ENCODE data around the gene RREB1. TPM values are rescaled to one million over a fixed set of nuclear protein-coding genes. Genes with fewer than 3 reads are reported as not detected.
A peak's percentile ranks its signal among the peaks of the same experiment; 100 is the strongest.

Gene RREB1
- total RNA-seq, 2 experiments from 2014 or later = 10.8 to 12.2 TPM

- CTCF ChIA-PET = interaction anchor here (0.7 kb wide), 1 partner anchor 126 kb away, joined by 3 read pairs; no protein-coding TSS in a partner anchor
- Mint-ChIP-seq H3K4me1 (ENCODE audit: low read depth) (peaks cover 12% of the 10 kb centered on the region), H3K36me3 (ENCODE audit: low read depth) (no peaks in the 10 kb centered on the region), H3K27ac (no peak overlapping the region), H3K4me3 (no peak overlapping the region), H3K9me3 (no peaks in the 10 kb centered on the region), H3K27me3 (ENCODE audit: low read depth) (peaks cover 9% of the 10 kb centered on the region)
- intact Hi-C loops (cut with micrococcal nuclease) = no loop called here
- DNase-seq = no peak
Observed at GRCh38 chr6:7075341-7076000, 32.3 kb upstream of the RREB1 start.

GRCh38 chr6:7077856-7078255 lies 29.9 kb upstream of the RREB1 start:
- Mint-ChIP-seq H3K27me3 (ENCODE audit: low read depth) (peaks cover 6% of the 10 kb centered on the region), H3K27ac (no peak overlapping the region), H3K36me3 (ENCODE audit: low read depth) (no peaks in the 10 kb centered on the region), H3K4me1 (ENCODE audit: low read depth) (peaks cover 12% of the 10 kb centered on the region), H3K4me3 (no peak overlapping the region), H3K9me3 (no peaks in the 10 kb centered on the region)
- no peak for DNase-seq
- CTCF ChIA-PET = interaction anchor here (1.1 kb wide), 1 partner anchor 10 kb away, joined by 3 read pairs; no protein-coding TSS in a partner anchor
- intact Hi-C loops (cut with micrococcal nuclease) = no loop called here

DNA sequence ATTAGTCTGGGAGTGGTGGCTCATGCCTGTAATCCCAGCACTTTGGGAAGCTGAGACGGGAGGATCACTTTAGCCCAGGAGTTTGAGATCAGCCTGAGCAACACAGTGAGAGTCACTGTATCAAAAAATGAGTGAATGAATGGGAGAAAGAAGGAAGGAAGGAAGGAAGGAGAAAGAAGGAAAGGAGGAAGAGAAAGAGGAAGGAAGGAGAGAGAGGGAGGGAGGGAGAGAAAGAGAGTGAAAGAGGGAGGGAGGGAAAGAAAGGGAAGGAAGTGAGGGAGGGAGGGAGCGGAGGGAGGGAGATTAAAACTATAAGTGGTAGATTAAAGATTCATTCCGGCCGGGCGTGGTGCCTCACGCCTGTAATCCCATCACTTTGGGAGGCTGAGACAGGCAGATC lies 28.9 kb upstream of the RREB1 start:
- Mint-ChIP-seq H3K9me3 (no peaks in the 10 kb centered on the region), H3K36me3 (ENCODE audit: low read depth) (no peaks in the 10 kb centered on the region), H3K4me1 (ENCODE audit: low read depth) (peaks cover 6% of the 10 kb centered on the region), H3K4me3 (no peak overlapping the region), H3K27me3 (ENCODE audit: low read depth) (peaks cover 6% of the 10 kb centered on the region), H3K27ac (no peak overlapping the region)
- intact Hi-C loops (cut with micrococcal nuclease) = no loop called here
- CTCF ChIA-PET = interaction anchor here (1.1 kb wide), 1 partner anchor 9 kb away, joined by 3 read pairs; no protein-coding TSS in a partner anchor
- no peak for DNase-seq

GRCh38 chr6:7080311-7080710 lies 27.4 kb upstream of the RREB1 start:
- intact Hi-C loops (cut with micrococcal nuclease) = no loop called here
- H3K27ac Mint-ChIP-seq = no peak overlapping the region
- CTCF ChIA-PET = interaction anchor here (0.7 kb wide), 1 partner anchor 37 kb away, joined by 3 read pairs; no protein-coding TSS in a partner anchor
- H3K4me1 Mint-ChIP-seq (ENCODE audit: low read depth) = peaks cover 2% of the 10 kb centered on the region
- H3K4me3 Mint-ChIP-seq = no peak overlapping the region
- DNase-seq = no peak
- peaks cover 2% of the 10 kb centered on the region for H3K9me3 Mint-ChIP-seq
- H3K27me3 Mint-ChIP-seq (ENCODE audit: low read depth) = peaks cover 6% of the 10 kb centered on the region
- no peaks in the 10 kb centered on the region for H3K36me3 Mint-ChIP-seq (ENCODE audit: low read depth)

DNA sequence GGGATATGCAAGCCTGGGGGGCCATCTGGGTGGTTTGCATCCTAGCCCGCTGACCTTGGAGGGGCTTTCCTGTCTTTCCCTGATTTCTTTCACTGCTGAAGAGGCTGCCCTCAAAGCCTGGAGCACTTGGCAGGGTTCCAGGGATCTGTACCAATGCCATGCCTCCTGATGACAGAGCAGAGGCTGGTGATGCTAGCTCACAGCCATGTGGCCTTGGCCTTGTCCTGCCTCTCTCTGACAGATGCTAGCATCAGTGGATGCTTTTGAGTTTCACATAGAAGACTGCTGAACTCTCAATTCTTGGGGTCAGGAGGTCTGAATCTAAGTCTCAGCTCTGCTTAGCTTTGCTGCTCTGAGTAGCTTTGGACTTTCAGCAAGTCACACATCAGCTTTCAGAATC lies 21.9 kb upstream of the RREB1 start:
- CTCF ChIA-PET = interaction anchor here (0.7 to 3.0 kb wide), 6 partner anchors 12 to 505 kb away, joined by 3 to 11 read pairs (median 4); no protein-coding TSS in a partner anchor
- intact Hi-C loops (cut with micrococcal nuclease) = loop anchor here (1.0 to 2.0 kb wide), 6 partner anchors 12 to 275 kb away; partner anchors contain the start of gene RREB1
- H3K27me3 Mint-ChIP-seq (ENCODE audit: low read depth) = no peaks in the 10 kb centered on the region
- DNase-seq = peak; percentile 19
- H3K36me3 Mint-ChIP-seq (ENCODE audit: low read depth) = no peaks in the 10 kb centered on the region
- peaks cover 2% of the 10 kb centered on the region for H3K9me3 Mint-ChIP-seq
- H3K27ac Mint-ChIP-seq = no peak overlapping the region
- H3K4me3 Mint-ChIP-seq = no peak overlapping the region
- H3K4me1 Mint-ChIP-seq (ENCODE audit: low read depth) = peaks cover 29% of the 10 kb centered on the region

- H3K9me3 Mint-ChIP-seq = peaks cover 2% of the 10 kb centered on the region
- intact Hi-C loops (cut with micrococcal nuclease) = loop anchor here (1.0 to 2.0 kb wide), 6 partner anchors 12 to 275 kb away; partner anchors contain the start of gene RREB1
- peaks cover 29% of the 10 kb centered on the region for H3K4me1 Mint-ChIP-seq (ENCODE audit: low read depth)
- peak overlapping the region; percentile 17 for H3K4me3 Mint-ChIP-seq
- no peaks in the 10 kb centered on the region for H3K27me3 Mint-ChIP-seq (ENCODE audit: low read depth)
- no peaks in the 10 kb centered on the region for H3K36me3 Mint-ChIP-seq (ENCODE audit: low read depth)
- CTCF ChIA-PET = interaction anchor here (0.6 to 3.0 kb wide), 10 partner anchors 13 to 506 kb away, joined by 3 to 11 read pairs (median 3); no protein-coding TSS in a partner anchor
- H3K27ac Mint-ChIP-seq = no peak overlapping the region
- DNase-seq = peak; percentile 65
Observed at GRCh38 chr6:7086488-7086887, 21.3 kb upstream of the RREB1 start.

GRCh38 chr6:7087066-7087465 lies 20.7 kb upstream of the RREB1 start:
- no peak for DNase-seq
- Mint-ChIP-seq H3K27me3 (ENCODE audit: low read depth) (no peaks in the 10 kb centered on the region), H3K27ac (no peak overlapping the region), H3K9me3 (peaks cover 2% of the 10 kb centered on the region), H3K4me1 (ENCODE audit: low read depth) (peaks cover 29% of the 10 kb centered on the region), H3K4me3 (peak overlapping the region; percentile 17), H3K36me3 (ENCODE audit: low read depth) (no peaks in the 10 kb centered on the region)
- intact Hi-C loops (cut with micrococcal nuclease) = loop anchor here (2.0 kb wide), 1 partner anchor 50 kb away; no protein-coding TSS in a partner anchor
- CTCF ChIA-PET = interaction anchor here (0.6 to 3.0 kb wide), 10 partner anchors 13 to 362 kb away, joined by 3 to 11 read pairs (median 3); no protein-coding TSS in a partner anchor

- Mint-ChIP-seq H3K4me3 (peak overlapping the region; percentile 17), H3K36me3 (ENCODE audit: low read depth) (no peaks in the 10 kb centered on the region), H3K27ac (no peak overlapping the region), H3K4me1 (ENCODE audit: low read depth) (peaks cover 29% of the 10 kb centered on the region), H3K27me3 (ENCODE audit: low read depth) (no peaks in the 10 kb centered on the region), H3K9me3 (peaks cover 3% of the 10 kb centered on the region)
- CTCF ChIA-PET = interaction anchor here (0.7 to 3.0 kb wide), 8 partner anchors 9 to 362 kb away, joined by 3 to 11 read pairs (median 3); no protein-coding TSS in a partner anchor
- DNase-seq = peak; percentile 66
- intact Hi-C loops (cut with micrococcal nuclease) = loop anchor here (2.0 kb wide), 1 partner anchor 49 kb away; no protein-coding TSS in a partner anchor
Observed at GRCh38 chr6:7087491-7087979, 20.2 kb upstream of the RREB1 start.

DNA sequence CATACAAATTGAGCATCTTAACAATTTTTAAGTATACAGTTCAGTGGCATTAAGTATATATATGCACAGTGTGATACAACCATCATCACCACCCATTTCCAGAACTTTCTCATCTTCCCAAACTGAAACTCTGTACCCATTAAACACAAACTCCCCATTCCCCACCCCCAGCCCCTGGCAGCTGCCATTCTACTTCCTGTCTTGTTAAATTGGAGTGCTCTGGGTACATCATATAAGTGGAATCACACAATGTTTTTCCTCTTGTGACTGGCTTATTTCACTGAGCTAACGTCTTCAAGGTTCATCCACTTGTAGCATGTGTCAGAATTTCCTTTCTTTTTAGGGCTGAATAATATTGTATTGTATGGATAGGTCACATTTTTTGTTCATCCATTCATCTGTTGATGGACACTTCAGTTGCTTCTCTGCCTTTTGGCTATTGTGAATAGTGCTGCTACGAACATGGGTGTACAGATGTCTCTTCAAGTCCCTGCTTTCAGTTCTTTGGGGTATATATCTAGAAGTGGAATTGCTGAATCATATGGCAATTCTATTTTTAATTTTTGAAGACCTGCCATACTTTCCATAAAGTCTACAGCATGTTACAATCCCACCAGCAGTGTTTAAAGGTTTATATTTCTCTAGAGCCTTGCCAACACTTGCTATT lies 19.6 kb upstream of the RREB1 start:
- DNase-seq = peak; percentile 21
- H3K4me3 Mint-ChIP-seq = no peak overlapping the region
- peaks cover 3% of the 10 kb centered on the region for H3K9me3 Mint-ChIP-seq
- intact Hi-C loops (cut with micrococcal nuclease) = no loop called here
- CTCF ChIA-PET = interaction anchor here (0.7 to 3.0 kb wide), 5 partner anchors 10 to 145 kb away, joined by 3 to 11 read pairs (median 3); no protein-coding TSS in a partner anchor
- H3K27me3 Mint-ChIP-seq (ENCODE audit: low read depth) = no peaks in the 10 kb centered on the region
- H3K4me1 Mint-ChIP-seq (ENCODE audit: low read depth) = peaks cover 29% of the 10 kb centered on the region
- H3K27ac Mint-ChIP-seq = no peak overlapping the region
- H3K36me3 Mint-ChIP-seq (ENCODE audit: low read depth) = no peaks in the 10 kb centered on the region

GRCh38 chr6:7098993-7099392 lies 8.8 kb upstream of the RREB1 start:
- Mint-ChIP-seq H3K4me3 (no peak overlapping the region), H3K27me3 (ENCODE audit: low read depth) (no peaks in the 10 kb centered on the region), H3K27ac (no peak overlapping the region), H3K4me1 (ENCODE audit: low read depth) (no peaks in the 10 kb centered on the region), H3K36me3 (ENCODE audit: low read depth) (no peaks in the 10 kb centered on the region), H3K9me3 (no peaks in the 10 kb centered on the region)
- CTCF ChIA-PET = no interaction called here
- no peak for DNase-seq
- intact Hi-C loops (cut with micrococcal nuclease) = no loop called here

- CTCF ChIA-PET = interaction anchor here (0.6 kb wide), 1 partner anchor 109 kb away, joined by 3 read pairs; no protein-coding TSS in a partner anchor
- intact Hi-C loops (cut with micrococcal nuclease) = no loop called here
- no peaks in the 10 kb centered on the region for H3K27me3 Mint-ChIP-seq (ENCODE audit: low read depth)
- H3K9me3 Mint-ChIP-seq = no peaks in the 10 kb centered on the region
- no peak overlapping the region for H3K4me3 Mint-ChIP-seq
- no peak for DNase-seq
- H3K4me1 Mint-ChIP-seq (ENCODE audit: low read depth) = no peaks in the 10 kb centered on the region
- no peaks in the 10 kb centered on the region for H3K36me3 Mint-ChIP-seq (ENCODE audit: low read depth)
- H3K27ac Mint-ChIP-seq = no peak overlapping the region
Observed at GRCh38 chr6:7100072-7100752, 7.5 kb upstream of the RREB1 start.

GRCh38 chr6:7100753-7101081 lies 7.0 kb upstream of the RREB1 start:
- no peaks in the 10 kb centered on the region for H3K4me1 Mint-ChIP-seq (ENCODE audit: low read depth)
- H3K27me3 Mint-ChIP-seq (ENCODE audit: low read depth) = no peaks in the 10 kb centered on the region
- H3K4me3 Mint-ChIP-seq = no peak overlapping the region
- DNase-seq = no peak
- H3K9me3 Mint-ChIP-seq = no peaks in the 10 kb centered on the region
- H3K36me3 Mint-ChIP-seq (ENCODE audit: low read depth) = no peaks in the 10 kb centered on the region
- CTCF ChIA-PET = no interaction called here
- intact Hi-C loops (cut with micrococcal nuclease) = no loop called here
- no peak overlapping the region for H3K27ac Mint-ChIP-seq

Measured in activated naive CD4-positive, alpha-beta T cell treated with anti-CD3 and anti-CD28 coated beads for 36 hours (primary cell).